Measurements from ENCODE around the gene ESRRG. TPM values are rescaled to one million over a fixed set of nuclear protein-coding genes. Genes with fewer than 3 reads are reported as not detected.

The ESRRG gene
- total and polyA plus RNA-seq, 2 donors (not counting 3 experiments of a cell fraction or from before 2014, with no cell fraction given): not detected

- FAIRE-seq: no peak
- ChIA-PET POLR2A (no interaction called here), CTCF (interaction anchor here (1.2 kb wide), 1 partner anchor 12 kb away, joined by 3 read pairs; no protein-coding TSS in a partner anchor)
- H3K9me1 ChIP-seq (replicated peaks; ENCODE audit: control insufficient read depth, extremely low read depth, insufficient read depth, low read length): no peaks in the 10 kb centered on the region
- H2AFZ ChIP-seq (ENCODE audit: low read depth, low read length): no peak overlapping the region
- no peaks in the 10 kb centered on the region for H3K4me1 ChIP-seq (ENCODE audit: control insufficient read depth, extremely low read depth, insufficient read depth, low read length)
- no TSS peak for BruUV-seq (replicated peaks)
- dilution Hi-C loops (cut with MboI; ENCODE audit: extremely low pct_ligation_motif_present, low sequenced_read_pairs) (no loop called here), intact Hi-C loops (cut with micrococcal nuclease) (no loop called here)
- DNase-seq (ENCODE audit: low read depth, low spot score): no peak
- no peak overlapping the region for H3K4me2 ChIP-seq (ENCODE audit: insufficient read depth, low read length)
- H3K79me2 ChIP-seq (ENCODE audit: control insufficient read depth, insufficient read depth, low read length): no peaks in the 10 kb centered on the region
- H3K27ac ChIP-seq (ENCODE audit: insufficient read depth, low read depth, low read length): no peak overlapping the region
- H3K36me3 ChIP-seq (ENCODE audit: control insufficient read depth in 2 of 2, extremely low read depth in 1 of 2, insufficient read depth in 2 of 2, low read length in 2 of 2): no peaks in the 10 kb centered on the region
- H3K9me3 ChIP-seq (replicated peaks; ENCODE audit: control insufficient read depth, insufficient read depth, low read length): peaks cover 2% of the 10 kb centered on the region
- no peak overlapping the region for H3K4me3 ChIP-seq (replicated peaks in 1 of 3; ENCODE audit: insufficient read depth in 1 of 3, low read depth in 1 of 3, low read length in 3 of 3)
- TF ChIP-seq POLR2A (IDR thresholded peaks at IDR 0.05; ENCODE audit: low read depth, low read length) (no peak), CTCF (IDR thresholded peaks at IDR 0.05; ENCODE audit: extremely low read depth in 1 of 2, insufficient read depth in 1 of 2, low read depth in 1 of 2, low read length in 2 of 2) (no peak), MAX (IDR thresholded peaks at IDR 0.05; ENCODE audit: insufficient read depth, insufficient read length) (no peak), GATA2 (IDR thresholded peaks at IDR 0.05; ENCODE audit: insufficient read depth, insufficient read length, low read depth, low read length) (no peak), POLR2AphosphoS5 (IDR thresholded peaks at IDR 0.05; ENCODE audit: insufficient read depth, low read depth, low read length) (no peak)
- H4K20me1 ChIP-seq (replicated peaks; ENCODE audit: control insufficient read depth, extremely low read depth, insufficient read depth, low read length): no peaks in the 10 kb centered on the region
- no peak overlapping the region for H3K9ac ChIP-seq (replicated peaks; ENCODE audit: extremely low read depth, insufficient read depth, low read length)
- no peaks in the 10 kb centered on the region for H3K27me3 ChIP-seq (ENCODE audit: control insufficient read depth in 2 of 2, insufficient read depth in 2 of 2, low read length in 2 of 2)
Measured at GRCh38 chr1:216502528-216503162, 220.6 kb downstream of the ESRRG start.
